K562 (cell line): Measurements from ENCODE around the gene QSOX2. TPM values are rescaled to one million over a fixed set of nuclear protein-coding genes. Genes with fewer than 3 reads are reported as not detected.

Experiments used
- ATAC-seq: fragments of 200-7000 bp; cut with Tn5 transposase; 3 replicates; pipeline ENCODE4 v1.9.1; 2020; ENCODE audit warnings: moderate library complexity
- BruUV-seq: library from RNA; stranded (reverse); fragments of 400-500 nt; replicated peaks from 2 replicates; lab custom pipeline; 2021; lab: Mats Ljungman, UMichigan
- CTCF ChIA-PET: fragments of 300-600 bp; formaldehyde crosslinking; extraction: SDS; loops from one replicate; lab custom pipeline; 2021; ENCODE audit warnings: low intra/inter-chr PET ratio; lab: Yijun Ruan, JAX
- POLR2A ChIA-PET: fragments of 300-600, 350-650 bp; sonication (Branson Sonifier 250); formaldehyde crosslinking; extraction: SDS; loops from one replicate; lab custom pipeline; 2021; ENCODE audit warnings: antibody characterized with exemption, inconsistent platforms; lab: Yijun Ruan, JAX
- DNase-seq, 4 experiments: peaks; one replicate each; pipeline versions ENCODE4 v3.0.0 to v3.0.0-alpha.2; 2011 to 2018; ENCODE audit warnings: low spot score in 3 of 4, mixed read lengths in 3 of 4; ENCODE audit errors: extremely low read depth in 1 of 4
- FAIRE-seq: peaks from 2 replicates; lab custom pipeline; 2011; peaks lifted over from hg19 to GRCh38; lab: Jason Lieb, UNC
- H2AFZ ChIP-seq: 2 replicates; pipeline ENCODE4 v1.6.0; 2011; ENCODE audit warnings: low read depth, low read length, control low read depth, inconsistent platforms
- H3K27ac ChIP-seq: fragments of 200-600 bp; 3 replicates; pipeline ENCODE4 v1.8.0; 2011; ENCODE audit warnings: low read depth, mild to moderate bottlenecking, control low read depth, inconsistent platforms, low read length, moderate library complexity, mixed read lengths; ENCODE audit errors: extremely low read depth
- H3K27me3 ChIP-seq, 2 experiments: fragments of 300-600 bp in 1 of 2; 2 replicates in 1 of 2; 3 replicates in 1 of 2; pipeline versions ENCODE4 v1.6.0 to v1.8.0; 2011; ENCODE audit warnings: inconsistent platforms in 2 of 2, low read length in 2 of 2, mild to moderate bottlenecking in 1 of 2, mixed read lengths in 1 of 2, moderate library complexity in 1 of 2; ENCODE audit not compliant: control insufficient read depth in 2 of 2, insufficient read depth in 2 of 2
- H3K36me3 ChIP-seq: fragments of 300-600 bp; 3 replicates; pipeline ENCODE4 v1.8.0; 2011; ENCODE audit warnings: mild to moderate bottlenecking, low read length, inconsistent platforms; ENCODE audit not compliant: control insufficient read depth, insufficient read depth
- H3K4me1 ChIP-seq, 2 experiments: fragments of 200-600 bp in 1 of 2; replicated peaks in 1 of 2; 2 replicates in 1 of 2; 3 replicates in 1 of 2; pipeline versions ENCODE4 v1.5.1 to v1.8.0; 2011; ENCODE audit warnings: inconsistent platforms in 2 of 2, low read length in 2 of 2, mild to moderate bottlenecking in 1 of 2, mixed read lengths in 1 of 2, moderate library complexity in 1 of 2; ENCODE audit not compliant: control insufficient read depth in 2 of 2, insufficient read depth in 2 of 2
- H3K4me2 ChIP-seq: 2 replicates; pipeline ENCODE4 v1.6.1; 2011; ENCODE audit warnings: low read length, control low read depth, inconsistent platforms, mixed read lengths; ENCODE audit not compliant: insufficient read depth
- H3K4me3 ChIP-seq: fragments of 200-600 bp; sonication (generic), shearing (Covaris generic); 2 replicates; pipeline ENCODE4 v1.5.1; 2016; ENCODE audit warnings: control low read depth, inconsistent platforms
- H3K79me2 ChIP-seq: fragments of 200-600 bp; 3 replicates; pipeline ENCODE4 v1.8.0; 2011; ENCODE audit warnings: low read length, inconsistent platforms; ENCODE audit not compliant: control insufficient read depth, insufficient read depth
- H3K9ac ChIP-seq, 2 experiments: 2 replicates each; pipeline versions ENCODE4 v1.6.0 to v1.6.1; 2011; ENCODE audit warnings: low read depth in 2 of 2, low read length in 2 of 2, control low read depth in 1 of 2, inconsistent platforms in 1 of 2, mild to moderate bottlenecking in 1 of 2, mixed read lengths in 1 of 2; ENCODE audit not compliant: insufficient read depth in 1 of 2
- H3K9me1 ChIP-seq: one replicate; pipeline ENCODE4 v1.6.0; 2011; ENCODE audit warnings: inconsistent platforms, mild to moderate bottlenecking, low read length, moderate library complexity; ENCODE audit not compliant: control insufficient read depth, insufficient read depth
- H3K9me3 ChIP-seq: replicated peaks from 2 replicates; pipeline ENCODE4 v1.5.1; 2011; ENCODE audit warnings: low read depth, low read length, inconsistent platforms; ENCODE audit not compliant: control insufficient read depth, insufficient read depth
- H4K20me1 ChIP-seq: replicated peaks from 2 replicates; pipeline ENCODE4 v1.6.1; 2011; ENCODE audit warnings: low read length, inconsistent platforms, mixed read lengths; ENCODE audit not compliant: control insufficient read depth, insufficient read depth
- DMBX1 ChIP-seq: fragments of 250-450 bp; sonication (Bioruptor Pico); IDR thresholded peaks from 2 replicates; pipeline ENCODE4 v1.8.0; 2022; ENCODE audit warnings: inconsistent platforms, mild to moderate bottlenecking, moderate library complexity, borderline replicate concordance
- HCFC1 ChIP-seq: IDR thresholded peaks from 2 replicates; pipeline ENCODE4 v1.6.1; 2012; ENCODE audit warnings: low read depth, low read length, improper control_type of control experiment
- KLF6 ChIP-seq: fragments of 250-450 bp; sonication (Bioruptor Pico); IDR thresholded peaks from 2 replicates; pipeline ENCODE4 v1.4.0; 2020; ENCODE audit warnings: mild to moderate bottlenecking, moderate library complexity, borderline replicate concordance
- SMAD4 ChIP-seq: fragments of 250-450 bp; sonication (Bioruptor Pico); conservative IDR thresholded peaks from 2 replicates; pipeline ENCODE4 v1.8.0; 2021; ENCODE audit warnings: inconsistent platforms, mild to moderate bottlenecking, moderate library complexity
- ZNF583 ChIP-seq: fragments of 250-450 bp; sonication (Bioruptor Pico); IDR thresholded peaks from 2 replicates; pipeline ENCODE4 v1.4.0; 2020
- WGBS: fragments of 100-300 bp; shearing (Covaris generic); methylation state at CpG from one replicate; pipeline ENCODE4 v1.1.6; 2016; ENCODE audit warnings: low coverage, mixed read lengths; ENCODE audit not compliant: insufficient coverage; ENCODE audit errors: missing lambda C conversion rate; 5-methylcytosine and 5-hydroxymethylcytosine counted together
- in situ Hi-C: fragments of 300-500 bp; cut with MboI; formaldehyde crosslinking; loops from 4 replicates; pipeline ENCODE4 v1.15.0; 2018; ENCODE audit warnings: inconsistent platforms, mixed read lengths
- intact Hi-C: fragments of 100-400 bp; cut with micrococcal nuclease; formaldehyde crosslinking; loops from 2 replicates; pipeline ENCODE4 v1.14.2; 2022
- polyA plus RNA-seq, 8 experiments: library from polyadenylated mRNA; depleted of rRNA in 4 of 8; stranded (reverse) in 5 of 8; unstranded in 3 of 8; fragments of >200 nt; fragmentation: Nextera tagmentation in 2 of 8; fragmentation: Illumina TruSeq in 1 of 8; extraction: Ambion mirVana in 2 of 8; extraction: Trizol in 1 of 8; gene quantifications; 2 replicates each; pipeline versions ENCODE4 v1.2.1 to v1.2.3, GENCODE V29; 2011 to 2014; ENCODE audit warnings: inconsistent platforms in 1 of 8, missing spikeins in 1 of 8
- total RNA-seq, 7 experiments: library from RNA; depleted of rRNA in 6 of 7; stranded (reverse); fragments of >200 nt in 6 of 7; fragmentation: Illumina TruSeq in 2 of 7; extraction: Trizol in 2 of 7; gene quantifications; 2 replicates each; pipeline versions ENCODE4 v1.2.1 to v1.2.3, GENCODE V29; 2011 to 2021; ENCODE audit warnings: low replicate concordance in 1 of 7

QSOX2 gene
- total and polyA plus RNA-seq, 9 of the 15 experiments (the other 6 are each of a cell fraction or from before 2014, with no cell fraction given) = 0.51 to 23.7 (median 12.7) TPM

- 79% methylated on average over 8 of the region's 9 CpGs for WGBS
- DNase-seq (no peak), FAIRE-seq (no peak), ATAC-seq (0 out of 3 replicates have a peak, but pooled peaks have one; percentile 9)
- POLR2A ChIA-PET = interaction anchor here (0.7 to 1.3 kb wide), 2 partner anchors 16 to 80 kb away, joined by 3 to 4 read pairs; no protein-coding TSS in a partner anchor
- Histone ChIP-seq H3K9me1 (peaks cover 4% of the 10 kb centered on the region), H3K27ac (peak overlapping the region; percentile 70; the same call in 2 of the 3 replicates), H3K36me3 (peaks cover 57% of the 10 kb centered on the region; the same call in 2 of the 3 replicates), H3K79me2 (no peaks in the 10 kb centered on the region), H3K9ac (no peak overlapping the region), H2AFZ (no peak overlapping the region), H4K20me1 (peaks cover 6% of the 10 kb centered on the region; the same call in 1 of the 2 replicates), H3K4me1 (peaks cover 21 to 73% of the 10 kb centered on the region in 2 experiments), H3K4me2 (no peak overlapping the region), H3K27me3 (peaks cover 0 to under 1% of the 10 kb centered on the region in 2 experiments; a peak in 1 of 5 replicates), H3K4me3 (no peak overlapping the region), H3K9me3 (no peaks in the 10 kb centered on the region)
- CTCF ChIA-PET = no interaction called here
- in situ Hi-C loops (no loop called here), intact Hi-C loops (loop anchor here (2.0 kb wide), 1 partner anchor 15 kb away; no protein-coding TSS in a partner anchor)
- TF ChIP-seq SMAD4 (CRISPR knock-in tag) = peak; percentile 55
- TF ChIP-seq HCFC1 = no peak
- 0 out of 2 replicates have a peak, but pooled peaks have one; percentile 6 for TF ChIP-seq KLF6
- peak; percentile 80; the same call in 1 of the 2 replicates for TF ChIP-seq DMBX1 (CRISPR knock-in tag)
- TF ChIP-seq ZNF583 (CRISPR knock-in tag) = 0 out of 2 replicates have a peak, but pooled peaks have one; percentile 38
- no TSS peak for BruUV-seq
Measured at GRCh38 chr9:136207616-136208015, 38.0 kb downstream of the QSOX2 start.
